ENCODE data around the gene PCDH9.

The PCDH9 gene

GRCh38 chr13:66553391-66553790, 676.7 kb downstream of the PCDH9 start:
- no peak for DNase-seq

GRCh38 chr13:66551128-66551527, 679.0 kb downstream of the PCDH9 start:
- DNase-seq: no peak

GRCh38 chr13:66547685-66548084, 682.5 kb downstream of the PCDH9 start:
- DNase-seq: no peak

- DNase-seq: no peak
These were observed 683.4 kb downstream of the PCDH9 start for GRCh38 chr13:66546534-66547379.

GRCh38 chr13:66543780-66544179, 686.4 kb downstream of the PCDH9 start:
- DNase-seq: no peak

- DNase-seq: no peak
These were observed 692.7 kb downstream of the PCDH9 start for GRCh38 chr13:66537417-66537816.

- DNase-seq: no peak
These were observed 693.4 kb downstream of the PCDH9 start for GRCh38 chr13:66536746-66537145.

GRCh38 chr13:66534561-66534960, 695.6 kb downstream of the PCDH9 start:
- no peak for DNase-seq

GRCh38 chr13:66532845-66533244, 697.3 kb downstream of the PCDH9 start:
- no peak for DNase-seq

GRCh38 chr13:66532146-66532545, 698.0 kb downstream of the PCDH9 start:
- DNase-seq: no peak

- DNase-seq: no peak
These were observed 699.5 kb downstream of the PCDH9 start for GRCh38 chr13:66530686-66531085.

GRCh38 chr13:66530158-66530557, 700.0 kb downstream of the PCDH9 start:
- no peak for DNase-seq

- DNase-seq: no peak
These were observed 701.1 kb downstream of the PCDH9 start for GRCh38 chr13:66528944-66529576.

- DNase-seq: no peak
These were observed 702.0 kb downstream of the PCDH9 start for GRCh38 chr13:66528180-66528579.

- no peak for DNase-seq
These were observed 709.4 kb downstream of the PCDH9 start for GRCh38 chr13:66520511-66521355.

GRCh38 chr13:66519259-66519658, 710.9 kb downstream of the PCDH9 start:
- DNase-seq: no peak

GRCh38 chr13:66518068-66518467, 712.1 kb downstream of the PCDH9 start:
- DNase-seq: no peak

GRCh38 chr13:66513728-66514127, 716.4 kb downstream of the PCDH9 start:
- no peak for DNase-seq

GRCh38 chr13:66509175-66509574, 721.0 kb downstream of the PCDH9 start:
- DNase-seq: no peak

- no peak for DNase-seq
These were observed 721.8 kb downstream of the PCDH9 start for GRCh38 chr13:66508153-66508909.

- DNase-seq: no peak
These were observed 723.2 kb downstream of the PCDH9 start for GRCh38 chr13:66506979-66507378.

- DNase-seq: no peak
These were observed 723.9 kb downstream of the PCDH9 start for GRCh38 chr13:66506051-66506777.

Measured in activated gamma-delta T cell (primary cell).